Measurements from ENCODE around the gene ADGRD1. TPM values are rescaled to one million over a fixed set of nuclear protein-coding genes. Genes with fewer than 3 reads are reported as not detected.

The ADGRD1 gene
- total RNA-seq, 4 donors from 2014 or later: 28.2 to 52.4 (median 41.8) TPM

GRCh38 chr12:131052929-131053328 lies 99.2 kb downstream of the ADGRD1 start:
- H3K4me3 ChIP-seq: no peak overlapping the region
- no peak for DNase-seq (ENCODE audit: extremely low spot score)
- H3K27ac ChIP-seq (replicated peaks in 1 of 4): no peak overlapping the region
- H3K27me3 ChIP-seq: no peaks in the 10 kb centered on the region
- peaks cover 16 to 21% (median 19%) of the 10 kb centered on the region in 4 donors for H3K4me1 ChIP-seq
- peaks cover 0 to 6% (median 0%) of the 10 kb centered on the region in 4 donors for H3K36me3 ChIP-seq
- WGBS: 86% methylated on average over 5 of the region's 5 CpGs
- intact Hi-C loops (cut with DNase I): no loop called here
- TF ChIP-seq POLR2AphosphoS5 (IDR thresholded peaks at IDR 0.05) (no peak), POLR2A (IDR thresholded peaks at IDR 0.05; ENCODE audit: low read depth) (no peak), EP300 (IDR thresholded peaks at IDR 0.05) (no peak)
- TF ChIP-seq, protein P1, sequence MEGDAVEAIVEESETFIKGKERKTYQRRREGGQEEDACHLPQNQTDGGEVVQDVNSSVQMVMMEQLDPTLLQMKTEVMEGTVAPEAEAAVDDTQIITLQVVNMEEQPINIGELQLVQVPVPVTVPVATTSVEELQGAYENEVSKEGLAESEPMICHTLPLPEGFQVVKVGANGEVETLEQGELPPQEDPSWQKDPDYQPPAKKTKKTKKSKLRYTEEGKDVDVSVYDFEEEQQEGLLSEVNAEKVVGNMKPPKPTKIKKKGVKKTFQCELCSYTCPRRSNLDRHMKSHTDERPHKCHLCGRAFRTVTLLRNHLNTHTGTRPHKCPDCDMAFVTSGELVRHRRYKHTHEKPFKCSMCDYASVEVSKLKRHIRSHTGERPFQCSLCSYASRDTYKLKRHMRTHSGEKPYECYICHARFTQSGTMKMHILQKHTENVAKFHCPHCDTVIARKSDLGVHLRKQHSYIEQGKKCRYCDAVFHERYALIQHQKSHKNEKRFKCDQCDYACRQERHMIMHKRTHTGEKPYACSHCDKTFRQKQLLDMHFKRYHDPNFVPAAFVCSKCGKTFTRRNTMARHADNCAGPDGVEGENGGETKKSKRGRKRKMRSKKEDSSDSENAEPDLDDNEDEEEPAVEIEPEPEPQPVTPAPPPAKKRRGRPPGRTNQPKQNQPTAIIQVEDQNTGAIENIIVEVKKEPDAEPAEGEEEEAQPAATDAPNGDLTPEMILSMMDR (IDR thresholded peaks at IDR 0.05): no peak
- H3K9me3 ChIP-seq: no peaks in the 10 kb centered on the region

DNA sequence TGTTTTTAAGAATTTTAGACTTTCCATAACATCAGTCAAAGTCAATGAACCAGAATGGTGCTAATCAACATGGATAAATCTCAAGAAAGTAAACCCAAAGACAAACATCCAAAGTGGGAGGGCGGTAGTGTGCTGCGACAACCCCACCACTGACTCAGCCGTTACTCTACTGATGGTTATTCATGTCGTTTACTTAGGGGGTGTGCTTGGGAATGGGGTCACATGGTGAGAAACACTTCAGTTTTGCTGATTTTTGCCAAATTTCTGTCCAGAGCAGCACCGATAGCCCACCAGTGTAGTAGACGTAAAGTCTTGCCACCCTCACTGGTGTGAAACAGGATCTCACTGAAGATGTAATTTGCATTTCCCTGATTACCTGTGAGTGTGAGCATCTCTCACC lies 99.9 kb downstream of the ADGRD1 start:
- no peak overlapping the region for H3K4me3 ChIP-seq
- no peaks in the 10 kb centered on the region for H3K27me3 ChIP-seq
- 93% methylated on average over 6 of the region's 6 CpGs for whole genome bisulfite sequencing
- no peak overlapping the region for H3K27ac ChIP-seq (replicated peaks in 1 of 4)
- TF ChIP-seq, protein P1 (IDR thresholded peaks at IDR 0.05): no peak
- no peak for TF ChIP-seq EP300 (IDR thresholded peaks at IDR 0.05)
- TF ChIP-seq POLR2AphosphoS5 (IDR thresholded peaks at IDR 0.05): no peak
- peaks cover 12 to 14% (median 13%) of the 10 kb centered on the region in 4 donors for H3K4me1 ChIP-seq
- intact Hi-C loops (cut with DNase I): no loop called here
- no peak for DNase-seq (ENCODE audit: extremely low spot score)
- no peaks in the 10 kb centered on the region for H3K9me3 ChIP-seq
- H3K36me3 ChIP-seq: peaks cover 0 to 6% (median 0%) of the 10 kb centered on the region in 4 donors

GRCh38 chr12:131054345-131055092 lies 100.8 kb downstream of the ADGRD1 start:
- H3K27ac ChIP-seq (replicated peaks in 1 of 4): no peak overlapping the region
- 87% methylated on average over 15 of the region's 19 CpGs for WGBS
- H3K4me1 ChIP-seq: peaks cover 3 to 5% (median 5%) of the 10 kb centered on the region in 4 donors
- no peaks in the 10 kb centered on the region for H3K27me3 ChIP-seq
- intact Hi-C loops (cut with DNase I): no loop called here
- no peak overlapping the region for H3K4me3 ChIP-seq
- H3K36me3 ChIP-seq: peaks cover 0 to 6% (median 0%) of the 10 kb centered on the region in 4 donors
- TF ChIP-seq, protein P1 (IDR thresholded peaks at IDR 0.05): no peak
- TF ChIP-seq EP300 (IDR thresholded peaks at IDR 0.05): no peak
- no peak for TF ChIP-seq POLR2AphosphoS5 (IDR thresholded peaks at IDR 0.05)
- no peak for TF ChIP-seq POLR2A (IDR thresholded peaks at IDR 0.05; ENCODE audit: low read depth)
- no peaks in the 10 kb centered on the region for H3K9me3 ChIP-seq
- DNase-seq (ENCODE audit: extremely low spot score): no peak

DNA sequence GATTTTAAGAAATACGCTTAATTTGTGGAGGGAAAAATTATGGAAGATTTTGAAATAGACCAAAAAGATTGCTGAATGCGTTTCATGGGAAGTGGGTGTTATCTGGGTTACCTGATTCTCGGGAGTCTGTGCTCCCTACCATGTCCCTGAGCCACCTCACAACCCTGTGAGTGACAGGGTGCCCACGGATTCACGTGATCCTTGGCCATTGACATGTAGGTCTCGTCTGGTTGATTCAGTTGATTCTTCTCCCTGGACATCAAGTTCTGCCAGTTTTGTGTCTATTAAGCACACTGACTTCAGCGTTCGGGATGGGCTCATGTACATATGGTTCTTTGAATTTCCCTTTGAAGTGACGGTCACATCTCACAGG lies 101.4 kb downstream of the ADGRD1 start:
- Histone ChIP-seq H3K4me3 (no peak overlapping the region), H3K4me1 (no peaks in the 10 kb centered on the region), H3K27me3 (no peaks in the 10 kb centered on the region), H3K9me3 (no peaks in the 10 kb centered on the region), H3K27ac (replicated peaks in 1 of 4) (no peak overlapping the region), H3K36me3 (peaks cover 0 to 6% (median 0%) of the 10 kb centered on the region in 4 donors)
- DNase-seq (ENCODE audit: extremely low spot score): no peak
- TF ChIP-seq POLR2AphosphoS5 (IDR thresholded peaks at IDR 0.05): no peak
- TF ChIP-seq, protein P1 (IDR thresholded peaks at IDR 0.05): no peak
- no peak for TF ChIP-seq POLR2A (IDR thresholded peaks at IDR 0.05; ENCODE audit: low read depth)
- no peak for TF ChIP-seq EP300 (IDR thresholded peaks at IDR 0.05)
- WGBS: 87% methylated on average over 9 of the region's 9 CpGs
- intact Hi-C loops (cut with DNase I): no loop called here

Measured in esophagus muscularis mucosa (tissue), 4 donors.